K562 (cell line): Measurements from ENCODE around the gene TTLL11. TPM values are rescaled to one million over a fixed set of nuclear protein-coding genes. Genes with fewer than 3 reads are reported as not detected.

ENCODE experiments used
- E2F4 ChIP-seq: sonication (generic); formaldehyde crosslinking; IDR thresholded peaks from 2 replicates; pipeline ENCODE4 v1.8.0; 2022; ENCODE audit warnings: mild to moderate bottlenecking, low read depth, missing genetic modification reagents
- MGA ChIP-seq: fragments of 450-650 bp; IDR thresholded peaks from 2 replicates; pipeline ENCODE4 v1.6.1; 2016; ENCODE audit warnings: mild to moderate bottlenecking, moderate library complexity
- MYBL2 ChIP-seq, 2 experiments: fragments of 450-650 bp in 1 of 2; sonication (generic) in 1 of 2; formaldehyde crosslinking in 1 of 2; IDR thresholded peaks; 2 replicates each; pipeline versions ENCODE4 v1.6.1 to v1.8.1; 2017 to 2022; ENCODE audit warnings: borderline replicate concordance in 1 of 2, inconsistent platforms in 1 of 2, low read depth in 1 of 2, mild to moderate bottlenecking in 1 of 2, missing genetic modification reagents in 1 of 2, moderate library complexity in 1 of 2
- NFRKB ChIP-seq: fragments of 450-650 bp; IDR thresholded peaks from 2 replicates; pipeline ENCODE4 v1.6.1; 2016; ENCODE audit warnings: low read depth
- POLR3A ChIP-seq: IDR thresholded peaks from 2 replicates; pipeline ENCODE4 v1.6.1; 2011; ENCODE audit warnings: borderline replicate concordance, mild to moderate bottlenecking, moderate library complexity; ENCODE audit not compliant: insufficient read length, insufficient read depth; ENCODE audit errors: extremely low read depth
- SMAD3 ChIP-seq: fragments of 450-650 bp; formaldehyde crosslinking; conservative IDR thresholded peaks from 2 replicates; pipeline ENCODE4 v1.4.0; 2020; ENCODE audit warnings: mild to moderate bottlenecking
- SMARCE1 ChIP-seq: fragments of 450-650 bp; IDR thresholded peaks from 2 replicates; pipeline ENCODE4 v1.7.1; 2016; ENCODE audit warnings: mild to moderate bottlenecking
- ZNF639 ChIP-seq, 2 experiments: fragments of 200-800 bp in 1 of 2; sonication (Bioruptor generic) in 1 of 2; sonication (generic) in 1 of 2; formaldehyde crosslinking in 1 of 2; IDR thresholded peaks in 1 of 2; conservative IDR thresholded peaks in 1 of 2; 2 replicates each; pipeline versions ENCODE4 v1.5.0 to v1.6.1; 2016 to 2020; ENCODE audit warnings: missing compliant biosample characterization in 1 of 2, missing genetic modification characterization in 1 of 2, missing genetic modification reagents in 1 of 2
- polyA plus RNA-seq, 8 experiments: library from polyadenylated mRNA; depleted of rRNA in 4 of 8; stranded (reverse) in 5 of 8; unstranded in 3 of 8; fragments of >200 nt; fragmentation: Nextera tagmentation in 2 of 8; fragmentation: Illumina TruSeq in 1 of 8; extraction: Ambion mirVana in 2 of 8; extraction: Trizol in 1 of 8; gene quantifications; 2 replicates each; pipeline versions ENCODE4 v1.2.1 to v1.2.3, GENCODE V29; 2011 to 2014; ENCODE audit warnings: inconsistent platforms in 1 of 8, missing spikeins in 1 of 8
- total RNA-seq, 7 experiments: library from RNA; depleted of rRNA in 6 of 7; stranded (reverse); fragments of >200 nt in 6 of 7; fragmentation: Illumina TruSeq in 2 of 7; extraction: Trizol in 2 of 7; gene quantifications; 2 replicates each; pipeline versions ENCODE4 v1.2.1 to v1.2.3, GENCODE V29; 2011 to 2021; ENCODE audit warnings: low replicate concordance in 1 of 7

The TTLL11 gene
- total and polyA plus RNA-seq, 9 of the 15 experiments (the other 6 are each of a cell fraction or from before 2014, with no cell fraction given) = 0.83 to 4.4 (median 2.7) TPM

- TF ChIP-seq MGA (no peak), NFRKB (no peak), POLR3A (no peak), MYBL2 (IDR thresholded peaks at IDR 0.05; ENCODE audit: low read depth) (no peak), MYBL2 (CRISPR knock-in tag; IDR thresholded peaks at IDR 0.05; ENCODE audit: borderline replicate concordance) (no peak), SMARCE1 (peak; percentile 79), SMAD3 (CRISPR knock-in tag) (no peak), E2F4 (CRISPR knock-in tag) (no peak), ZNF639 (CRISPR knock-in tag; conservative IDR thresholded peaks at IDR 0.05 in 1 of 2, IDR thresholded peaks at IDR 0.05 in 1 of 2) (no peak)
Observed at GRCh38 chr9:122051351-122052321, 41.5 kb downstream of the TTLL11 start (continued).
